ENCODE measurements around the gene SBF2.

The SBF2 gene

DNA sequence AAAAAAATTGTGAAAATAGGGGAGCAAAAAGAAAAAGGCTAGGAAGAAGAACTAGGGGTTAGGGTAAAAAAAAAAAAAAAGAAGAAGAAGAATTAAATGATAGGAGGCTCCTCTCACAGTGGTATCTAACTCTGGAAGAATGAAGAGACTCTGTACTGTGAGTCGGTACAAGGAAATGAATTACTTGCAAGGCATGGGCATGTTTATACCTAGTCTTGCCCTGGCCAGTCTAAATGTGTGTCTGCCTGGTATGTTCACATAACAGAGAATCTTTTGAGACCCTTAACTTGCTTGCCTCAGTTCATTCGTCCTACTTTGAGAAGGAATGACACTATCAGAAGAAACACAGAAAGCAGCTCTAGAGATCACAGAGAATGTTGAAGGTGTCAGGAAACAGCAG, 470.6 kb downstream of the SBF2 start:
- DNase-seq (ENCODE audit: low read depth in 1 of 2, low spot score in 1 of 2), result no peak
- no peaks in the 10 kb centered on the region for H3K27me3 ChIP-seq (ENCODE audit: insufficient read depth, poor library complexity, severe bottlenecking)
- H3K4me3 ChIP-seq (replicated peaks; ENCODE audit: insufficient read depth, low read length), result no peak overlapping the region
- TF ChIP-seq, protein P1, sequence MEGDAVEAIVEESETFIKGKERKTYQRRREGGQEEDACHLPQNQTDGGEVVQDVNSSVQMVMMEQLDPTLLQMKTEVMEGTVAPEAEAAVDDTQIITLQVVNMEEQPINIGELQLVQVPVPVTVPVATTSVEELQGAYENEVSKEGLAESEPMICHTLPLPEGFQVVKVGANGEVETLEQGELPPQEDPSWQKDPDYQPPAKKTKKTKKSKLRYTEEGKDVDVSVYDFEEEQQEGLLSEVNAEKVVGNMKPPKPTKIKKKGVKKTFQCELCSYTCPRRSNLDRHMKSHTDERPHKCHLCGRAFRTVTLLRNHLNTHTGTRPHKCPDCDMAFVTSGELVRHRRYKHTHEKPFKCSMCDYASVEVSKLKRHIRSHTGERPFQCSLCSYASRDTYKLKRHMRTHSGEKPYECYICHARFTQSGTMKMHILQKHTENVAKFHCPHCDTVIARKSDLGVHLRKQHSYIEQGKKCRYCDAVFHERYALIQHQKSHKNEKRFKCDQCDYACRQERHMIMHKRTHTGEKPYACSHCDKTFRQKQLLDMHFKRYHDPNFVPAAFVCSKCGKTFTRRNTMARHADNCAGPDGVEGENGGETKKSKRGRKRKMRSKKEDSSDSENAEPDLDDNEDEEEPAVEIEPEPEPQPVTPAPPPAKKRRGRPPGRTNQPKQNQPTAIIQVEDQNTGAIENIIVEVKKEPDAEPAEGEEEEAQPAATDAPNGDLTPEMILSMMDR (IDR thresholded peaks at IDR 0.05; ENCODE audit: insufficient read depth, low read length), result no peak
- TF ChIP-seq POLR2AphosphoS5 (IDR thresholded peaks at IDR 0.05; ENCODE audit: low read depth) (no peak), SPI1 (IDR thresholded peaks at IDR 0.05; ENCODE audit: borderline replicate concordance, low read depth) (no peak), GABPA (IDR thresholded peaks at IDR 0.05; ENCODE audit: low read depth) (no peak)
- TF ChIP-seq, protein P2, sequence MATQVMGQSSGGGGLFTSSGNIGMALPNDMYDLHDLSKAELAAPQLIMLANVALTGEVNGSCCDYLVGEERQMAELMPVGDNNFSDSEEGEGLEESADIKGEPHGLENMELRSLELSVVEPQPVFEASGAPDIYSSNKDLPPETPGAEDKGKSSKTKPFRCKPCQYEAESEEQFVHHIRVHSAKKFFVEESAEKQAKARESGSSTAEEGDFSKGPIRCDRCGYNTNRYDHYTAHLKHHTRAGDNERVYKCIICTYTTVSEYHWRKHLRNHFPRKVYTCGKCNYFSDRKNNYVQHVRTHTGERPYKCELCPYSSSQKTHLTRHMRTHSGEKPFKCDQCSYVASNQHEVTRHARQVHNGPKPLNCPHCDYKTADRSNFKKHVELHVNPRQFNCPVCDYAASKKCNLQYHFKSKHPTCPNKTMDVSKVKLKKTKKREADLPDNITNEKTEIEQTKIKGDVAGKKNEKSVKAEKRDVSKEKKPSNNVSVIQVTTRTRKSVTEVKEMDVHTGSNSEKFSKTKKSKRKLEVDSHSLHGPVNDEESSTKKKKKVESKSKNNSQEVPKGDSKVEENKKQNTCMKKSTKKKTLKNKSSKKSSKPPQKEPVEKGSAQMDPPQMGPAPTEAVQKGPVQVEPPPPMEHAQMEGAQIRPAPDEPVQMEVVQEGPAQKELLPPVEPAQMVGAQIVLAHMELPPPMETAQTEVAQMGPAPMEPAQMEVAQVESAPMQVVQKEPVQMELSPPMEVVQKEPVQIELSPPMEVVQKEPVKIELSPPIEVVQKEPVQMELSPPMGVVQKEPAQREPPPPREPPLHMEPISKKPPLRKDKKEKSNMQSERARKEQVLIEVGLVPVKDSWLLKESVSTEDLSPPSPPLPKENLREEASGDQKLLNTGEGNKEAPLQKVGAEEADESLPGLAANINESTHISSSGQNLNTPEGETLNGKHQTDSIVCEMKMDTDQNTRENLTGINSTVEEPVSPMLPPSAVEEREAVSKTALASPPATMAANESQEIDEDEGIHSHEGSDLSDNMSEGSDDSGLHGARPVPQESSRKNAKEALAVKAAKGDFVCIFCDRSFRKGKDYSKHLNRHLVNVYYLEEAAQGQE (IDR thresholded peaks at IDR 0.05; ENCODE audit: insufficient replicate concordance, low read depth), result no peak
- H3K27ac ChIP-seq (replicated peaks), result no peak overlapping the region

DNA sequence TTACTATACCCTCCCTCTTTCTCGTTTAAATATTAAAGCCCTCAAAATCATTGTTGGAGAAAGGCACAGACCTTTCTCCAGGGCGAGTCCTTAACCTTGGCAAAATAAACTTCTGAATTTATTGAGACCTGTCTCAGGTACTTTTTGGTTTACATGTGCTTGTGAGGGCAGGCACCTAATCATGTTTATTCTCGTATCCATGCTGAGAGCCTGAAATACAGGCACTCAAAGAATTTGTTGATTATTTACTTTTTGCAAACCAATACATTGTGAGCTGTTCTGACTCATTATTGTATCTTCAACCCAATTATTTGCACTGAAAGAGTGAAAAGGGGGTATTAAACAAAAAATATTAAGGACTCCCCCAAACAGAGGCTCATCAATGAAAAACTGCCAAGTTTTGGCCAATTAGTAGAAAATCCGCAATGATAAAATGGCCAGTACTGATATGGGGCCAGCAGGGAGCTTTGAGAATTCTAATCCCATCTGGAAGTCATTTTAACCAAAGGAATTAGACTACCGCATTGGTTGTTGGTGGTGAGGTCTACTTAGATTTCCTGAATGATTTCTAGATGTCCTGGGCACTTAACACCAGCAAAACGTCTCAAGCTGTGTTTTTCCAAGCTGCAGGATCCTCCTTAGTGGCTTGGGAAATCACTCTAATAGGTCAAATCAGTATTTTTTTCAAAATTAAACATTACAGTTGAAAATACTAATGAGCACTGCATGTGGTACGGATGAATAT, 472.8 kb downstream of the SBF2 start:
- TF ChIP-seq GABPA (IDR thresholded peaks at IDR 0.05; ENCODE audit: low read depth) (no peak), POLR2AphosphoS5 (IDR thresholded peaks at IDR 0.05; ENCODE audit: low read depth) (no peak), SPI1 (IDR thresholded peaks at IDR 0.05; ENCODE audit: borderline replicate concordance, low read depth) (no peak)
- TF ChIP-seq, protein P2 (IDR thresholded peaks at IDR 0.05; ENCODE audit: insufficient replicate concordance, low read depth), result no peak
- TF ChIP-seq, protein P1 (IDR thresholded peaks at IDR 0.05; ENCODE audit: insufficient read depth, low read length), result no peak
- Histone ChIP-seq H3K4me3 (replicated peaks; ENCODE audit: insufficient read depth, low read length) (no peak overlapping the region), H3K27me3 (ENCODE audit: insufficient read depth, poor library complexity, severe bottlenecking) (no peaks in the 10 kb centered on the region), H3K27ac (replicated peaks) (no peak overlapping the region)
- no peak for DNase-seq (ENCODE audit: low read depth in 1 of 2, low spot score in 1 of 2)

DNA sequence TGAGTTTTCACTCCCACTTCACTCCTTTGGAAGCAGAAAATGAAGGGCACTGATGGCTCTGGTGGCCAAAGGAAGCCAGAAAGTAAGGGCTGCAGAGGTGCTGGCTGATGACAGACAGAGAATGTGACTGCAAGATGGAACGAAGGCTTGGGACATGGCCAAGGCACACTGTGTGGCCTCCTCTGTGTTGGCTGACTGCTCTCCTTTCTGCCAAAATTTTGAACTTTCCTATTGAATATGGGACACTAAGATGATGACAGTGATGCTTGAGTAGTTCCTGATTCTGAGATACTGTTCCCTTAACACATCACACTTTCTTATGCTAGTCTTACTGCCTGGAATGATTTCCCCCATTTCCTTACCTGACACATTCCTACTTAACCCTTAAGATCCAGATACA, 473.8 kb downstream of the SBF2 start:
- Histone ChIP-seq H3K4me3 (replicated peaks; ENCODE audit: insufficient read depth, low read length) (no peak overlapping the region), H3K27ac (replicated peaks) (no peak overlapping the region), H3K27me3 (ENCODE audit: insufficient read depth, poor library complexity, severe bottlenecking) (no peaks in the 10 kb centered on the region)
- TF ChIP-seq POLR2AphosphoS5 (IDR thresholded peaks at IDR 0.05; ENCODE audit: low read depth) (no peak), GABPA (IDR thresholded peaks at IDR 0.05; ENCODE audit: low read depth) (no peak), SPI1 (IDR thresholded peaks at IDR 0.05; ENCODE audit: borderline replicate concordance, low read depth) (no peak)
- TF ChIP-seq, protein P1 (IDR thresholded peaks at IDR 0.05; ENCODE audit: insufficient read depth, low read length), result no peak
- TF ChIP-seq, protein P2 (IDR thresholded peaks at IDR 0.05; ENCODE audit: insufficient replicate concordance, low read depth), result no peak
- no peak for DNase-seq (ENCODE audit: low read depth in 1 of 2, low spot score in 1 of 2)
